ENCODE data around the gene SREBF2.

GRCh38 chr22:41911001-41911611 lies 78.2 kb downstream of the SREBF2 start:
- no peak for TF ChIP-seq MYC (IDR thresholded peaks at IDR 0.05; ENCODE audit: insufficient read depth, insufficient read length, insufficient replicate concordance, low read length, severe bottlenecking)
- no peak for TF ChIP-seq EZH2 (IDR thresholded peaks at IDR 0.05; ENCODE audit: borderline replicate concordance, control insufficient read depth, low read depth, low read length)
- TF ChIP-seq RFX5 (IDR thresholded peaks at IDR 0.05; ENCODE audit: low read depth, low read length), result no peak
- no peak for TF ChIP-seq YY1 (IDR thresholded peaks at IDR 0.05; ENCODE audit: low read depth, low read length)
- TF ChIP-seq SMC3 (IDR thresholded peaks at IDR 0.05; ENCODE audit: borderline replicate concordance, low read length), result no peak
- no peak for TF ChIP-seq EGR1 (IDR thresholded peaks at IDR 0.05; ENCODE audit: borderline replicate concordance in 1 of 2, low read depth in 2 of 2, low read length in 2 of 2)
- TF ChIP-seq BCLAF1 (IDR thresholded peaks at IDR 0.05), result no peak
